ENCODE data around the gene PYGO1. TPM values are rescaled to one million over a fixed set of nuclear protein-coding genes. Genes with fewer than 3 reads are reported as not detected.
A peak's percentile ranks its signal among the peaks of the same experiment; 100 is the strongest.

The PYGO1 gene
- total RNA-seq, 1 donor from 2014 or later: 4.4 TPM

DNA sequence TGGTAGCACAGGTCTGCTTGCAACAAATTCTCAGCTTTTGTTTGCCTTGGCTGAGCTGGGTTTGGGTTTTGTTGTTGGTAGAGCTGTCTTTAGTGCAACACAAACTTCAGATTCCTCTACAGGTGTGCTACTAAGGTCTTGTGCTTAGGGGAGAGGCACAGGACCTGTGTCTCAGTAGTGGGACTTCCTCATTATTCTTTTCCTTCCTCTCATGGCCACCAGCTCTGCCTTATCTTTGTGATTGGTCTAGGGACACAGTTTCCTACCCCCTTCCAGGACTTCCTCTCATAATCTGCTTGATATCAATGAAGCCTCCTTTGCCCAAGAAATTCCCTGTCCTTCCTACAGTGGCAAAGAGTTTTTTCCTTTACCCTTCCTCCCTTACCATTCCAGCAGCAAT, 55.2 kb downstream of the PYGO1 start:
- no peaks in the 10 kb centered on the region for H3K36me3 ChIP-seq
- TF ChIP-seq, protein P1, sequence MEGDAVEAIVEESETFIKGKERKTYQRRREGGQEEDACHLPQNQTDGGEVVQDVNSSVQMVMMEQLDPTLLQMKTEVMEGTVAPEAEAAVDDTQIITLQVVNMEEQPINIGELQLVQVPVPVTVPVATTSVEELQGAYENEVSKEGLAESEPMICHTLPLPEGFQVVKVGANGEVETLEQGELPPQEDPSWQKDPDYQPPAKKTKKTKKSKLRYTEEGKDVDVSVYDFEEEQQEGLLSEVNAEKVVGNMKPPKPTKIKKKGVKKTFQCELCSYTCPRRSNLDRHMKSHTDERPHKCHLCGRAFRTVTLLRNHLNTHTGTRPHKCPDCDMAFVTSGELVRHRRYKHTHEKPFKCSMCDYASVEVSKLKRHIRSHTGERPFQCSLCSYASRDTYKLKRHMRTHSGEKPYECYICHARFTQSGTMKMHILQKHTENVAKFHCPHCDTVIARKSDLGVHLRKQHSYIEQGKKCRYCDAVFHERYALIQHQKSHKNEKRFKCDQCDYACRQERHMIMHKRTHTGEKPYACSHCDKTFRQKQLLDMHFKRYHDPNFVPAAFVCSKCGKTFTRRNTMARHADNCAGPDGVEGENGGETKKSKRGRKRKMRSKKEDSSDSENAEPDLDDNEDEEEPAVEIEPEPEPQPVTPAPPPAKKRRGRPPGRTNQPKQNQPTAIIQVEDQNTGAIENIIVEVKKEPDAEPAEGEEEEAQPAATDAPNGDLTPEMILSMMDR (IDR thresholded peaks at IDR 0.05): no peak
- no peak for TF ChIP-seq POLR2AphosphoS5 (IDR thresholded peaks at IDR 0.05; ENCODE audit: insufficient read depth in 1 of 2, low read depth in 1 of 2)
- no peak for TF ChIP-seq POLR2A (IDR thresholded peaks at IDR 0.05)
- no peak overlapping the region for H3K4me3 ChIP-seq
- H3K4me1 ChIP-seq: no peaks in the 10 kb centered on the region
- no peaks in the 10 kb centered on the region for H3K9me3 ChIP-seq
- DNase-seq (ENCODE audit: extremely low spot score in 2 of 2): no peak
- intact Hi-C loops (cut with DNase I): no loop called here
- no peaks in the 10 kb centered on the region for H3K27me3 ChIP-seq
- no peak overlapping the region for H3K27ac ChIP-seq

DNA sequence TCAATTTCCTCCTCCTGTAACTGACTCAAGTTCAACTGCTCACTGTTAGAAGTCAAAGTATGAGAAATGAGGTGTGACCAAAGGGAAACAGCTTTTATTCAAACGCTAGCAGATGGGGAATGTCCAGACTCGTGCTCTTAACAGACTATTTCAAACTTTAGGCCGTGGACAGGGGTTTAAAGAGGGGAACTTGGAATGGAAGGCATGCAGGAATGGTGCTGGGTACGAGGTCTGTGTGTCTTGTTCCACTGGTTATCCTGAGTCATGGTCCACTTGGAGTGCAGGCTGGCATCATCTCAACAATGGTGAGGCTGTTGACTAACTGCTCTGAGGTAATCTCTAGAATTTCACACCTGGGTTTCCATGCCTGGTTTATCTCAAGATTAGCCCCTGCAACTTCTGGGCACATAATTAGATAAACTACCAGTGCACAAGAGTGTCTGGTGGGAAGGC, 57.3 kb downstream of the PYGO1 start:
- no peak overlapping the region for H3K27ac ChIP-seq

DNA sequence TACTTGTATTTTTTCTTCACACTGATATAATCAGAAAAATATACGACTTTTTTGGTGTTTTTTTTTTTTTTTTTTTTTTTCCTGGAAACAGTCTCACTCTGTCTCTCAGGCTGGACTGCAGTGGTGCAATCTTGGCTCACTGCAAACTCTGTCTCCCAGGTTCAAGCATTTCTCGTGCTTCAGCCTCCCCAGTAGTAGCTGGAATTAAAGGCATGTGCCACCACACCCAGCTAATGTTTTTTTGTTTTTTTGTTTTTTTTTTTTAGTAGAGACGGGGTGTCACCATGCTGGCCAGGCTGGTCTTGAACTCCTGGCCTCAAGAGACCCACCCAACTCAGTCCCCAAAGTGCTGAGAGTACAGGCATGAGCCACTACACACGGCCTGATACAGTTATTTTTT, 59.3 kb downstream of the PYGO1 start:
- TF ChIP-seq POLR2AphosphoS5 (IDR thresholded peaks at IDR 0.05; ENCODE audit: insufficient read depth in 1 of 2, low read depth in 1 of 2): no peak
- TF ChIP-seq, protein P1 (IDR thresholded peaks at IDR 0.05): no peak
- no peak for TF ChIP-seq POLR2A (IDR thresholded peaks at IDR 0.05)
- intact Hi-C loops (cut with DNase I): no loop called here
- no peak overlapping the region for H3K27ac ChIP-seq

More for the DNA sequence above, 57.3 kb downstream of the PYGO1 start:
- Histone ChIP-seq H3K27me3 (no peaks in the 10 kb centered on the region), H3K4me1 (no peaks in the 10 kb centered on the region), H3K4me3 (no peak overlapping the region), H3K36me3 (no peaks in the 10 kb centered on the region), H3K9me3 (no peaks in the 10 kb centered on the region)
- no peak for TF ChIP-seq POLR2A (IDR thresholded peaks at IDR 0.05)
- no peak for TF ChIP-seq POLR2AphosphoS5 (IDR thresholded peaks at IDR 0.05; ENCODE audit: insufficient read depth in 1 of 2, low read depth in 1 of 2)
- TF ChIP-seq, protein P1 (IDR thresholded peaks at IDR 0.05): no peak
- DNase-seq (ENCODE audit: extremely low spot score in 2 of 2): no peak
- intact Hi-C loops (cut with DNase I): no loop called here

DNA sequence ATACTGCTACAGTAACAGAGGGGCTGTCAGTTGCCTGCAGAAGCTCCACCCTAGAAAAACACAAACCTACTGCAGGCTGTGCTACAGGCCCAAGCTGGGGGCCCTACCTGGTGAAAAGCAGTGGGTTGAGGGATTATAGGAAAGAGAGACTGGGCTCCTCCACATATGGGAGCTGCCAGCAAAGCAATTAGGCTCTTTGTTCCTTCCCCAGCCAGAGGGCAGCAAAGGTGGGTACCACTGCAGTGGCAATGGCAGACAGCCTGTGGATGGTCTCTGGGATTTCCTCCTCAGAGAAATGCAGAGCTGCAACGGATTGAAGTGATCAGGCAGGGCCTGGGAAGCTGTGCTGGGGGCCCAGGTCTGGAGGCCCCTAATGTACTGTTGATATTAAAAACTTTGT, 61.0 kb downstream of the PYGO1 start:
- no peak for DNase-seq (ENCODE audit: extremely low spot score in 2 of 2)
- intact Hi-C loops (cut with DNase I): no loop called here
- Histone ChIP-seq H3K4me1 (no peaks in the 10 kb centered on the region), H3K4me3 (no peak overlapping the region), H3K27ac (no peak overlapping the region), H3K9me3 (no peaks in the 10 kb centered on the region), H3K36me3 (no peaks in the 10 kb centered on the region), H3K27me3 (no peaks in the 10 kb centered on the region)
- TF ChIP-seq, protein P1 (IDR thresholded peaks at IDR 0.05): no peak
- no peak for TF ChIP-seq POLR2A (IDR thresholded peaks at IDR 0.05)

More for the DNA sequence above, 59.3 kb downstream of the PYGO1 start:
- Histone ChIP-seq H3K4me1 (no peaks in the 10 kb centered on the region), H3K27me3 (no peaks in the 10 kb centered on the region), H3K9me3 (no peaks in the 10 kb centered on the region), H3K4me3 (no peak overlapping the region), H3K36me3 (no peaks in the 10 kb centered on the region)
- no peak for DNase-seq (ENCODE audit: extremely low spot score in 2 of 2)

DNA sequence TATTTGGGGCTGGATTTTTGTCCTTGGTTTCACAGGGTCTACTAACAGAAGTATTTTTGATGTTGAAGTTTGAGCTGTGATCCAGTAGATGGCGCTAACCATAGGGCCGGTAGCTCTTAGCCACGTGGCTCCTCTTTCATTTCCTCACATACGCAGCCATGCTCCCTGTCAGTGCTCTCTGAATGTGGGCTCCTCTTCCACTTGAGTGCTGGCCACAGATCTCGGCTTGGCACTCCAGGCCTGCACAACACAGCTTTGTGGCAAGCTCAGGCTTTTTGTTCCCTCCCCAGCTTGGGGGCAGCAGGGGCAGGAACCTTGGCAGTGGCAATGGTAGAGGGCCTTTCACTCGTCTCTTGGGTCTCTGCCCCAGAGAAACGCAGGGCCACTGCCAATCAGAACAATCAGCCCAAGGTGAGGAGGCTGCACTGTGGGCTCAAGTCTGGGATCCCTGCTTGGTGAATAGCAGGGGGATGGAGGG, 61.5 kb downstream of the PYGO1 start:
- H3K27ac ChIP-seq: no peak overlapping the region
- intact Hi-C loops (cut with DNase I): no loop called here
- DNase-seq (ENCODE audit: extremely low spot score in 2 of 2): no peak
- no peaks in the 10 kb centered on the region for H3K9me3 ChIP-seq
- H3K4me3 ChIP-seq: no peak overlapping the region
- no peaks in the 10 kb centered on the region for H3K36me3 ChIP-seq
- no peaks in the 10 kb centered on the region for H3K27me3 ChIP-seq
- no peak for TF ChIP-seq POLR2A (IDR thresholded peaks at IDR 0.05)
- no peak for TF ChIP-seq POLR2AphosphoS5 (IDR thresholded peaks at IDR 0.05; ENCODE audit: insufficient read depth in 1 of 2, low read depth in 1 of 2)
- TF ChIP-seq, protein P1 (IDR thresholded peaks at IDR 0.05): peak in 2 of 3 experiments; percentile 1 to 19
- H3K4me1 ChIP-seq: no peaks in the 10 kb centered on the region
